SK-N-SH treated with all-trans-retinoic acid at 6 μM for 48 hours (cell line): Measurements from ENCODE around the gene NEMF.
"Not testable (repeated sequence)": the region's sequence is repeated elsewhere in the genome, so short reads cannot be mapped to it uniquely, and the experiment has no call there.

Source experiments
- ARNTL ChIP-seq: fragments of 450-650 bp; formaldehyde crosslinking; IDR thresholded peaks from 2 replicates; pipeline ENCODE4 v1.5.0; 2020; ENCODE audit warnings: low read depth, mild to moderate bottlenecking, moderate library complexity, borderline replicate concordance
- CSDC2 ChIP-seq: fragments of 250-450 bp; sonication (Bioruptor Pico); IDR thresholded peaks from 2 replicates; pipeline ENCODE4 v1.5.0; 2020; ENCODE audit warnings: mild to moderate bottlenecking, moderate library complexity
- ISL1 ChIP-seq: fragments of 250-450 bp; sonication (Bioruptor Pico); IDR thresholded peaks from 2 replicates; pipeline ENCODE4 v2.1.2; 2022; ENCODE audit warnings: mild to moderate bottlenecking, moderate library complexity
- OSR1 ChIP-seq: fragments of 250-450 bp; sonication (Bioruptor Pico); IDR thresholded peaks from 2 replicates; pipeline ENCODE4 v1.8.0; 2022; ENCODE audit warnings: moderate library complexity, mild to moderate bottlenecking, inconsistent platforms
- PATZ1 ChIP-seq: fragments of 250-450 bp; sonication (Bioruptor Pico); IDR thresholded peaks from 2 replicates; pipeline ENCODE4 v1.8.0; 2020; ENCODE audit warnings: mild to moderate bottlenecking, moderate library complexity, borderline replicate concordance
- POU6F1 ChIP-seq: fragments of 250-450 bp; sonication (Bioruptor Pico); IDR thresholded peaks from 2 replicates; pipeline ENCODE4 v1.8.0; 2021; ENCODE audit warnings: low read depth, mild to moderate bottlenecking, moderate library complexity, borderline replicate concordance
- PPARA ChIP-seq: fragments of 250-450 bp; sonication (Bioruptor Pico); IDR thresholded peaks from 2 replicates; pipeline ENCODE4 v1.5.0; 2020; ENCODE audit warnings: mild to moderate bottlenecking, borderline replicate concordance
- RARB ChIP-seq: fragments of 250-450 bp; sonication (Bioruptor Pico); IDR thresholded peaks from 2 replicates; pipeline ENCODE4 v1.8.0; 2021; ENCODE audit warnings: mild to moderate bottlenecking, moderate library complexity
- TOX ChIP-seq: fragments of 250-450 bp; sonication (Bioruptor Pico); IDR thresholded peaks from 2 replicates; pipeline ENCODE4 v1.8.0; 2021; ENCODE audit warnings: mild to moderate bottlenecking, moderate library complexity, borderline replicate concordance
- ZFP3 ChIP-seq: fragments of 250-450 bp; sonication (Bioruptor Pico); IDR thresholded peaks from 2 replicates; pipeline ENCODE4 v1.5.0; 2020; ENCODE audit warnings: mild to moderate bottlenecking, moderate library complexity
- ZFP30 ChIP-seq: fragments of 450-650 bp; formaldehyde crosslinking; IDR thresholded peaks from 2 replicates; pipeline ENCODE4 v1.5.0; 2022; ENCODE audit warnings: mild to moderate bottlenecking, moderate library complexity
- ZNF70 ChIP-seq: fragments of 450-650 bp; formaldehyde crosslinking; IDR thresholded peaks from 2 replicates; pipeline ENCODE4 v1.5.0; 2020; ENCODE audit warnings: mild to moderate bottlenecking, moderate library complexity
- ZNF8 ChIP-seq: fragments of 450-650 bp; formaldehyde crosslinking; IDR thresholded peaks from 2 replicates; pipeline ENCODE4 v1.5.0; 2020; ENCODE audit warnings: mild to moderate bottlenecking, moderate library complexity
- TF ChIP-seq, protein P1 (sequence below): fragments of 250-450 bp; sonication (Bioruptor Pico); IDR thresholded peaks from 2 replicates; pipeline ENCODE4 v1.5.1; 2020; ENCODE audit warnings: low read depth, mild to moderate bottlenecking, moderate library complexity

- not testable (repeated sequence) for TF ChIP-seq ZNF70; OSR1 (CRISPR knock-in tag); RARB (CRISPR knock-in tag); POU6F1; PATZ1; ISL1 (CRISPR knock-in tag); CSDC2 (CRISPR knock-in tag); ZFP3; ZNF8 (CRISPR knock-in tag); ZFP30 (CRISPR knock-in tag); ARNTL (CRISPR knock-in tag); TOX (CRISPR knock-in tag); PPARA (CRISPR knock-in tag)
- TF ChIP-seq, protein P1, sequence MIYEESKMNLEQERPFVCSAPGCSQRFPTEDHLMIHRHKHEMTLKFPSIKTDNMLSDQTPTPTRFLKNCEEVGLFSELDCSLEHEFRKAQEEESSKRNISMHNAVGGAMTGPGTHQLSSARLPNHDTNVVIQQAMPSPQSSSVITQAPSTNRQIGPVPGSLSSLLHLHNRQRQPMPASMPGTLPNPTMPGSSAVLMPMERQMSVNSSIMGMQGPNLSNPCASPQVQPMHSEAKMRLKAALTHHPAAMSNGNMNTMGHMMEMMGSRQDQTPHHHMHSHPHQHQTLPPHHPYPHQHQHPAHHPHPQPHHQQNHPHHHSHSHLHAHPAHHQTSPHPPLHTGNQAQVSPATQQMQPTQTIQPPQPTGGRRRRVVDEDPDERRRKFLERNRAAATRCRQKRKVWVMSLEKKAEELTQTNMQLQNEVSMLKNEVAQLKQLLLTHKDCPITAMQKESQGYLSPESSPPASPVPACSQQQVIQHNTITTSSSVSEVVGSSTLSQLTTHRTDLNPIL (CRISPR knock-in tag), result not testable (repeated sequence)
Measured at GRCh38 chr14:49746476-49746875, 106.1 kb downstream of the NEMF start.
